HG03378 (cell line): ENCODE data around the gene NCAPH2.

Source experiments
- ATAC-seq: cut with Tn5 transposase; IDR thresholded peaks from one replicate; pipeline ENCODE4 v1.9.1; 2021; ENCODE audit warnings: mild to moderate bottlenecking, moderate library complexity; ENCODE audit not compliant: unreplicated experiment

NCAPH2 gene

DNA sequence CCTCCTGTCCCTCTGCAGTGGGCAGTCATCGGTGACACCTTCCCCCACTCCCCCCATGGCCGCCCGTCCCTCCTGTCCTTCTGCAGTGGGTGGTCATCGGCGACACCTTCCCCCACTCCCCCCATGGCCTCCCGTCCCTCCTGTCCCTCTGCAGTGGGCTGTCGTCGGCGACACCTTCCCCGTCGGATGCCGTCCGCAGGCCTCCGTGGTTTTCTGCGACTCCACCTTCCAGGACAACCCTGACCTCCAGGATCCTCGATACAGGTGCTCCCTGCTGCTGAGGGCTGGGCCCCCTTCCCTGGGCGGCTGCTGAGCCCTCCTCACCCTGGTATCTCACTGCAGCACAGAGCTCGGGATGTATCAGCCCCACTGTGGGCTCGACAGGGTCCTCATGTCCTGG is 19.1 kb upstream of the NCAPH2 start:
- ATAC-seq, result no peak

DNA sequence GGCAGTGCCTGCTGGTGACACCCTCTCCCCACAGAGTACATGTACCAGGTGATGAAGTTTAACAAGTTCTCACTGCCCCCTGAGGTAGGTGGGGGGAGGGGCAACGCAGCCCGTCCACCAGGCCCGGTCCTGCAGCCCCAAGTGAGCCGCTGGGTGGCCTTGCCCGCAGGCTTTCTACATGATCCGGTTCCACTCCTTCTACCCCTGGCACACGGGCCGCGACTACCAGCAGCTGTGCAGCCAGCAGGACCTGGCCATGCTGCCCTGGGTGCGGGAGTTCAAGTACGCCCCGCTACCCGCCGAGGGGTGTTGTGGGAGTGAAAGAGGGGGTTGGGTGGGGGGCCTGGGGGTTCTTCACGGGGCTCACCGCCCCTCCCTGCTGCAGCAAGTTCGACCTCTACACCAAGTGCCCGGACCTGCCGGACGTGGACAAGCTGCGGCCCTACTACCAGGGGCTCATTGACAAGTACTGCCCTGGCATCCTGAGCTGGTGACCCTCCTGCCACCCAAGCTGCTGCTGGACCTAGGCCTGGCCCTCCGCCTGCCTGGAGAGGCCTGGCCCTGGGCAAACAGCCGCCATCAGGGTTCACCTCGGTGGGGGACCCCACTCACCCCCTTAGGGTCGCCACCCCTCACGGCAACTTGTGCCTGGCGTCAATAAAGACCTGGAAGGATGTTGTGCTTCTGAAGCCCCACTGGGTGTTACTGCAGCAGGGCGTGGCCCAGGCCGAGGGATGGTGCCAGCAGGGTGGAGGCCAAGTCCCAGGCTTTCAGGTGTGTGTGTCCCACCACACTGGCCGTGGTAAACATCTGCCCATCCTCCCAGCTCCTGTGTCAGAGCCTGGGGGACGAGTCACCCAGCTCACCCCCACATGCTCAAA is 18.4 kb upstream of the NCAPH2 start:
- no peak for ATAC-seq

DNA sequence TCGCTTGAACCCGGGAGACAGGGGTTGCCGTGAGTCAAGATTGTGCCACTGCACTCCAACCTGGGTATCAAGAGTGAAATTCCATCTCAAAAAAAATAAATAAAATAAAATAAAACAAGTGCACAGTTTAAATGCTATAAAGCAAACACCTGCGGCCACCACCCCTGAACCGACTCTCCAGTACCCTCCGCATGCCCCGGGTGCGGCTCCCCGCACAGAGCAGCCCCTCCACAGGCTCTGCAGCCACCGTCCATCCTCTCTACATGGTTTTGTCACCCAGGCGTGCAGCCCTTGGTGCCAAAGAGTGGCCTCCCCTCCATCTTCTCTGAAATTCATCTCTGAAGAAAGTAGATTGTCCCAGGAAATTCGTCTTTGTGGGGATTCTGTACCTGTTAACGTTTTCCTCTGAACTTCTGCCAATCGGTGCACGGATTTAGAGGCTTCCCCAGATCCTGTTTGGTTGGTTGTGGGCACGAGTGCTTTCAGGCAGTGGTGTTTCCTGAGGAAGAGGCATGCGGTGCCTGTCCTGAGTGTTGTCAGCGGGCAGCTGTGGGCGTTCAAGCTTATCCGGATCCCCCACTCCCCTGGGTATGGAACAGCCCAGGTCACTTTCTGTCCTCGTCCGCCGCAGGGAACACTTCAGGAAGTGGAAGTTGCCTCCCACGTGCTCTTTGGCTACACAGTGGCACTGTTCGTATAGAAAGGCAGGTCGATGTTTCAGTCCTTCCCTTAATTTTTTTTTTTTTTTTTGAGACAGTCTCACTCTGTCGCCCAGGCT is 17.3 kb upstream of the NCAPH2 start:
- ATAC-seq, result no peak

DNA sequence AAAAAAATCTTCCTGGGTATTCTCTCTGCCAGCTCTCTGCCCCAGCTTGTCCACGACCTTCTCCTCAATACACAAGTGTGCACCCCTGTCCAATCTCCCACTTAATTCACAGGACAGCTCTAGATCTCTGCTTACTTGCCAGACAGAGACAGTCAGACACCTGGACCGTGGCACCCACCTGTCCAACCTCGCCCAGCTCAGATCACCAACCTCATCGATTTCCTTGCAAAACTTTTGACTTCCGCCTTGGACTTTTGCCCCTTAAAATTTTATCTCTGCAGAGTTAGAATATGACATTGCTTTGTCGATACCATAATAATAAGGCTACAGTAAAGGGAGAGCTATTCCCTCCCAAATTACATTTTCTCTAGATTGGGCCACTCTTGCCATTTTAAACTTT is 10.9 kb upstream of the NCAPH2 start:
- no peak for ATAC-seq

DNA sequence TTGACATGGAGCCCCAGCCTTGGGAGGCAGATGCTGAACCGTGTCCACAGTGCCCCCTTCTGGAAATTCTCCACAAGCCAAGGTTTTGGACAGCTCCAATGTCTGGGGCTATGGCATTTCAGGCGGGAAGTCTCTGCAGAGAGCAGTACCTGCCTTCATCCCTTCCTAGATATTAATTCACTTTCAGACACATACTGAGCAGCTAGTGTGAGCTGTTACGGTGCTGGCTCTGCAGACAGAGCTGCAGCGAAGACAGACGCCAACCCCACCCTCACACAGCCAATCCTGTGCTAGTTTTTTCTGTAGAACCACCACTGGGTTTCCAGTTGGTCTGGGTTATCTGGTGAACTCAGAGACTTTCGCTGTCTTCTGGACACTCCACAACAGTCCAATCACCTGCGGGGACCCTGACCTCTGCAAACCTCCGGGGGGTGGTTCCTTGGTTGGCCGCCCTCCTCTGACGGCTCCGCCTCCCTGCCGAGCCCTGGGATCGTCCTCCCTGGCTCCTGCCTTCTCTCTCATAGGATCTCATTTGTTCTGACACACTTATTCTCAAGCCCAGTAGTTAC is 9.6 kb upstream of the NCAPH2 start:
- ATAC-seq, result no peak

DNA sequence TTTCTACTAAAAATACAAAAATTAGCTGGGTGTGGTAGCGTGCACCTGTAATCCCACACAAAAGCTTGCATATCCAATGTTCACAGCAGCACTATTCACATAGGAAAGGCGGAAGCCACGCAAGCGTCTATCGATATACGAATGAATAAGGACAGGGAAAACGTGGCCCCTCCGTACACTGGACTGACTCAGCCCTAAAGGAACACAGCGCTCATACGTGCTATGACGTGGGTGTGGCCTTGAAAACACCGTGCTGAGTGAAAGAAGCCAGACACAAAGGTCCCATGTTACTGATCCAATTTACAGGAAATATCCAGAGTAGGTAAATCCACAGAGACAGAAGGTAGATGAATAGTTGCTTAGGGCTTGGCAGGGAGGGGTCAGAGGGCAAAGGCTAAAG is 7.6 kb upstream of the NCAPH2 start:
- ATAC-seq, result no peak

DNA sequence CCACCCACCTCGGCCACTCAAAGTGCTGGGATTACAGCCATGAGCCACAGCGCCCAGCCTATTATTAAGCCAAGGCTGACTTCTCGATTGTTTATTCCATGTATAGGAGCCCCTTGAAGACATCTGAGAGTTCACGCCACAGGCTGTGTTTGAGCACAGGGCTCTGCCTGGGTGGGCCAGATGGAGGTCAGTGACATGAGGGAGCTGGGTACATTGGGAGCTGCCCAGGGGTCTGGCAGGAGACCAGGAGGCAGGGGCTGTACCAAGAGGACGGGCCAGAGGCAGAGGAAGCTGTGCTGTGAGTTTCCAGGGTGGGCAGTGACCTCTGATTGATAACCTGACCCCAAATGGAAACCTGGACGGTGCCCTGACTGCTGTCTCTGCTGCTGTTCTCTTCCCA is 5.9 kb upstream of the NCAPH2 start:
- no peak for ATAC-seq

DNA sequence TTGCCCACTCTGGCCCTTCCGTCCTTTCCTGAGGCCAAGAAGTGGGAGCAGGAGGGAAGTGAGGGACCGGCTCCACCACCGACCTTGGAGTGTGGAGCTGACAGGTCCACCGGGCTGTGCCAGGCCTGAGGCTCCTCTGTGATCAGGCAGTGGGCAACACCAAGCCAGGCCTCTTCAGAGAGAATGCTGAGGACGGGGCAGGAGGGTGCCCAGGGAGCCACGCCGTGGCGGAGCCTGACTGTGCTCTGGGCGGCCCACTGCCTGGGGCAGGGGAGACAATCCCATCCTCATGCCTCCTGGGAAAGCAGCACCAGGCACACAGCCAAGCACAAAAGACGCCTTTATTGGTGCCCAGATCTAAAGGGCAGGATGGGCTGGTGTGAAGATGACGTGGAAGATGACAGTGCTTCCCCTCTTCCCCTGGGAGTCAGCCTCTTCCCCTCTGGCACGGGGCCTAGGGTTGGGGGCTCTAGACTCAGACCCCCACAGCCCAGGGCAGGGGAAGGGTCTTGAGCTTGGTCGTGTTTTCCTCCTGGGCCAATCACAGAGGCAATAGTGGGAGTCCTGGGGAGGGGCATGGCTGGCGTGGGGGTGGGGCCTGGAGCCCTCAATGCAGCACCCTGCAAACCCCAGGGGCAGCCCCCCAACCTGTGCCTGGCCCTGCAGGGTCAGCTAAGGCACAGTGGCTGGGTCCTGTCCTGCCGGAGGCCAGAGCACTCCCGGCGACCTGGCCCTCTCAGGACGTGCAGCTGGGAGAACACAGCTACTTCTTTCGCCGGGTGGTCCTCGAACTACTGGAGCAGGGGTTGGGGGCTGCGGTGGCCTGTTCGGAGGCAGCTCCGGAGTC is 5.2 kb upstream of the NCAPH2 start:
- no peak for ATAC-seq

DNA sequence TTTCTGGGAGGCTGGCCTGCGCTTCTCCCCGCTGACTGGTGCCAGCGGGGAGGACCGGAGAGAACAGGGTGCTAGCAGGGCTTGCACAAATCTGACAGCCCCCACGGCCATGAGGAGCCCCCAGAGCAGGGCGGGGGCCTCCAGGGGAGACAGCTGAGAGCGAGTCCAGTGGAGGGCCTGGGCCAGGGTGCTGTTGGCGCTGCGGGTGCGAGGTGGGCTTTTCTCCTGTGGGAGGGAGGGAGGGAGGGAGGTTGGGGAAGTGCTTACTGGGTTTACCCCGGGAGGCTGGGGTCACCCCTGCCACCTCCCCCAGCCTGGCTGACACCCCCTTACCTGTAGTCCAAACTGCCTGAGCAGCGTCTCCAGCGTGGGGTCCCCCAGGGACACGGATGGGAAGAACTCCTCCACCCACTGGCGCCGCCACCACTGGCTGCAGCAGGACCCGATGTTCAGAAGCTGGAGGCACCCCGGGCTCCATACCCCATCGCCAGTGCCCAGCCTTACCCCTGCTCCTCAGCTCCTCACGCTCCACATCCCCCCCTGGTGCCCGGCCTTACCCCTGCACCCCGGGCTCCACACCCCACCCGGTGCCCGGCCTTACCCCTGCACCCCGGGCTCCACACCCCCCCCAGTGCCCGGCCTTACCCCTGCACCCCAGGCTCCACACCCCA is 4.4 kb upstream of the NCAPH2 start:
- ATAC-seq, result no peak

DNA sequence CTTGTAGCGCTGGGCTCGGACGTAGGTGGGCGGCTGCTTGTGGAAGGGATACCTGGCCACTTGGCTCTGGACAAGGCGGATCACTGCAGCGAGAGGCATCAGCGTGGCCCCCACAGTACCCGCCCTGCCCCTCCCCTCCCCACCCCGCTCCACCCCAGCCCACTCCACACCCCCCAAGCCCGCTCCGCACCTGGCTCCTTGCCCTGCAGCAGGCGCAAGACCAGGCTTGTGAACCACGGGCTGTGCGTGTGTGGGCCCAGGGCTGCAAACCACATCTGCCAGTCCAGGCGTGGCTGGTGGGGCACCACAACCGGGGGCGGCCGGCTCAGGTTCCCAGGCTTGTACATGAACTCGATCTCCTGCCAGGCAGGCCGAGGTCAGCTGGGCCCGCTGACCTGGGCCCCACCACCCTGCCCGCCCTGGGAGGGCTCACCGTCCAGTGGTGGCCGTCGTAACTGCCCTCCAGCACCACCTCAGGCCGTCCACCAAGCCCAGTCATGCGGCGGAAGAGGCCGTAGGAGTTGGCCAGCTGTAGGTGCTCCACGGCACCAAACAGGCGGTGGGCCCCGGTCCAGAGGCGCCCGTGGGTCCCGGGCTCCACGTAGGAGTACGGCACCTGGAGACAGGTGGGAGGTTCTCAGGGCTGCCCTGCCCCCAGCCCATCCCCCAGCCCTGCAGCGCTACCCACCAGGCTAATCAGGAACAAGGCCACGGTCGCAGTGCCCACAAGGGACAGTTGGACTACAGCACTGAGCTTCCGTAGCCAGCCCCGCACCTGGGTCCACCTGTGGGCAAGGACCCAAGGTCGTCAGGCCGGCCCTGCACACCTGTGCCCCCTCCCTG is 3.4 kb upstream of the NCAPH2 start:
- no peak for ATAC-seq

DNA sequence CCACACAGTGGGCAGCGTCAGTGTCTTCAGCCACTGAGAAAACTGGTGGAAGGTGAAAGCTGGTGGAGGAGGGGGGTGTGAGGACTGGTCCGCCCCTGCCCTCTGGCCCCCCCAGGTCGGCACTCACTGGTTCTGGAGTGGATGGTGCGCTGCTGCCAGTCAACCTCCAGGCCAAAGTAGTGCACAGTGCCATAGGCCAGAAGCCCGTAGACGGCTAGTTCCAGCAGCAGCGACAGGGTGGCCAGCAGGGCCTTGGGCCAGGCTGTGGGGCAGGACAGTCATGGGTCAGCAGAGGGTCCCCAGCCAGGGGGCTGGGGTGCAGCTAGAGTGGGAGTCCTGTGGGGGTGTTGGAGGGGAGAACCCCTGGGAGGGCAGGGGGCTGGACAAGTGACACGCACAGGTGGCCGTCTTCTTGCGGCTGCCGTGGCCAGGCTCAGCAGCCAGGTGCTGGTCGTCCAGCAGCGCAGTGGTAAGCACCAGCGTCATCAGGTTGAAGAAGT is 2.7 kb upstream of the NCAPH2 start:
- ATAC-seq, result no peak

DNA sequence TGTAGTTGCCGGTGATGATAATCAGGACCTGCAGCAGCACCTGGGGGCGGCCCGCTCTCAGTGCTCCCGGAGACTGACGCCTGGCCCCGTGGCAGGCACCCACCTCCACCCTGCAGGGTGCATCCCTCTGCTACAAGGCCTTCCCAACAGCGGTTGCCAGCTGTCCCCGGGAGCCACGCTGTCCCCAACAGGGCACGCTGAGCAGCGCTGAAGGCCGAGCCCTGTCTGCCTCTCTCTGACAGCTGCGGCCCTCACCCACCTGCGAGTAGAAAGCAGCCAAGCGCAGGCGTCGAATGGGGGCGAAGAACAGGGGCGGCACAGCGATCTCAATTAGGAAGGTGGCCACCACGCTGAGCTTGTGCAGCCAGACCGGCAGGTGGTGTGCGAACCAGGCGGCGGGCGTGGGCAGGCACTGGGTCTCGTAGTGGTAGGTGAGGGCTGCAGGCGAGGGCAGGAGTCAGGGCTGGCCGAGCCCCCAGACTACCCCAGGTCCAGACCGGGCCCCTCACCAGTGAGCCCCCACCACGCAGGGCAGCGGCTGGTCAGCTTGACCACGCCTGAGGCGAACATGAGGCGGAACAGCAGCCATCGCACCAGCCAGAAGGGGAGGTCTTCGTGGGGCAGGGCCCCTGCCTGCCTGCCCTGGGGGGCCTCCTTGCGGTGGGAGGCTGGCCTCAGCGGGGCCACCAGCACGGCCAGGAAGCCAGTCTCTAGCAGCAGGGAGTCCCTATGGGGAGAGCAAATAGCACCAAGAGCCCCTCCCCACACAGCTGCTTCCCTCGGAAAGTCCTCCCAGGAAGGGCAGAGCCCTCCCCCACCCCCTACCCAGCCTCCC is 2.0 kb upstream of the NCAPH2 start:
- ATAC-seq, result no peak

DNA sequence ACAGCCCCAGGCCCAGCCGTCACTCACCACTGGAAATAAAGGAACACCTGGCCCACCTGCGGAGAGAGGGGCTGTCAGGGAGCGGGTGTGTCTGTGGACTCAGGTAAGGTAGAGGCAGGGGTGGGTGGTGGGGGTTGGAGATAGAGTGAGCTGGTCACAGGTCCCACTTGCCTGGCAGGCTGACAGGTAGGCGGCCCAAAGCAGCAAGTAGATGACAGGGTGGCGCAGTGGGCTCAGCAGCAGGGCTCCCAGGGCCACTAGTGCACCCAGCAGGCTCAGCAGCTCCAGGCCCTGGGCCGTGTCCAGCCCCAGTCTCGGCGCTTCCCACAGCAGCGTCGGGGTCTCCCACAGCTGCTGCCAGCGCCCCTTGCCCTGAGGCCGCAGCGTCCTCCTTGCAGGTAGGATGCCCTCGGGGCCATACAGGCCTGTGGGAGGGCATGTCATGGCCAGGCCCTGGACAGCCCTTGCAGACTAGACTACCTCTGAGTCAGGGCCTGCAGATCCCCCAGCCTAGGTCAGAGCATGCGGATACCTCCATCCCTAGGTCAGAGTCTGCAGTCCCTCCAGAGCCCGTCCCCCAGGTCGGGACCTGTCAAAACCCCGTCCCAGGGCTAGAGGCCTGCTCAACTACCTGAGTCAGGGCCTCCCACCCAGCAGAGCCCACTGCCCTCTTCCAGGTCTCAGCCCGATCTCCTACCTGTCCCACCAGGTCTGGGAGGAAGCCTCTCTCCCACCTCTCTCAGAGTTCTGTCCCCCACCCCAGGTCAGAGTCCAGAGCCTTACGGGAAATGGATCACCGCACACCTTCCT is 1.2 kb upstream of the NCAPH2 start:
- peak; percentile 8 for ATAC-seq

DNA sequence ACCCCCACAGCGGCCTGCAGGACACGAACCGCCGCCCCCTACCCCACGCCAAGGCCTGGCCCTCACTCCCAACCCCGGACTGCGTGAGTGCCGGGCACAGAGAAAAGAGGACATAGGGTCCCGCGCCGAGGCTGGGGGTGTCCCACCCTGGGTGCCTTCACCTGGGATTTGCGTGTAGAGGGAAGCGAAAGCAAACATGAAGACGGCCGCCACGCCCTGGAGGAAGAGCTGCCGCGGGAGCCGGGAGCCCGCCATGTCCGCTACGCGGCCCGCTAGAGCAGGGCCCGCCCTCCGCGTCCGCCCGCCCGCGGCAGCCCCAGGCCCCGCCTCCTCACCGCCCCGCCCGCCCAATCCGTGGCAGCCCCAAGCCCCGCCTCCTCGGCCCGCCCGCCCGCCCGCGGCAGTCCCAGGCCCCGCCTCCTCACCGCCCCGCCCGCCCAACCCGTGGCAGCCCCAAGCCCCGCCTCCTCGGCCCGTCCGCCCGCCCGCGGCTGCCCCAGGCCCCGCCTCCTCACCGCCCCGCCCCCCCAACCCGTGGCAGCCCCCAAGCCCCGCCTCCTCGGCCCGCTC is 518 bp upstream of the NCAPH2 start, which contains the start of gene LMF2:
LMF2 (minus strand) TSS at position 282 of the 570 bp plus-strand sequence; CDS start at position 255, 27 bp downstream.
- peak; percentile 32 for ATAC-seq

DNA sequence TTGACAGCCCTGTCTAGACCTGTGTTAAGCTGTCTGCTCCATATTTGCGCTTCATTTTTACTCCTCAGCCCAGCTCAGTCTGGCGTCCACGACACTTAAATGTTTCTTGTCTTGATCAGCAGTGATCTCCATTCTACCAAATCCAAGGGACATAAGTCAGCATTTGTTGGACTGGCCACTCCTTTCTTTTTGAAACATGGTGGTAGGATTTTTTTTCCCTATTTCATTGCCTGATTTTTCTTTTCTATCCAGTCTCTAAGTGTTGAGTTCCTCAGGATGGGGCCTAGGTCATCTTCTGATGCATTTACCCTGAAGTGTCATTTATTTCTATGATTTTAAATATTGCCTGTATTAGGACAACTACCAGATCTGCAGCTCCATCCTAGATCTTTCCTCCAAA is 873 bp downstream of the NCAPH2 start:
- no peak for ATAC-seq

DNA sequence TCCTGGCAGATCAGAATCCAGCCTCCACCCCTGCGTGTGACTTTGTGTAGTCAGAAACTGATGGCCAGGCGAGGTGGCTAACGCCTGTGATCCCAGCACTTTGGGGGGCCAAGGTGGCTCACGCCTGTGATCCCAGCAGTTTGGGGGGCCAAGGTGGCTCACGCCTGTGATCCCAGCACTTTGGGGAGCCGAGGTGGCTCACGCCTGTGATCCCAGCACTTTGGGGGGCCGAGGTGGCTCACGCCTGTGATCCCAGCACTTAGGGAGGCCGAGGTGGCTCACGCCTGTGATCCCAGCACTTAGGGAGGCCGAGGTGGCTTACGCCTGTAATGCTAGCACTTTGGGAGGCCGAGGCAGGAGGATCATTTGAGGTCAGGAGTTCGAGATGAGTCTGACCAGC is 5.2 kb downstream of the NCAPH2 start:
- no peak for ATAC-seq

DNA sequence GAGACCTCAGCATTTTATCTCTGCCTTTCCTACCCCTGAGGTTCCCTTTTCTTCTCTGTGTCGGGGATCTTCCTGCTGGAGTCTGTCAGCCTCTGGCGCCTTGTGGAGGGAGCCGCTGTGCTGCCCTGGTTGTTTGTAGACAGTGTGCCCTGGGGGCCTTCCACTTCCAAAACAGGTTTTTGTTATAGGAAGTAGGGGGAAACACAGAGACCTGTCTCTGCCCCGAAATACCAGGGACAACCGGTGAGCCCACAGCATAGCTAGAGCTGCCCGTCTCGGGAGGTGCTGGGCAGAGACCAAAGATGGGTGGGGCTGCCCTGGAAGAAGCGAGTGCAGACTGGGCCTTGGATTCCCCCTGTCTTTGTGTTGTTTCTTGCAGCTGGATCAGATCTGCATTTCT is 8.0 kb downstream of the NCAPH2 start:
- no peak for ATAC-seq
